Liver (tissue), 9 donors: ENCODE measurements around the gene ZSWIM1. TPM values are rescaled to one million over a fixed set of nuclear protein-coding genes. Genes with fewer than 3 reads are reported as not detected.
"Not testable (repeated sequence)": the region's sequence is repeated elsewhere in the genome, so short reads cannot be mapped to it uniquely, and the experiment has no call there.

Experiments
- DNase-seq: peaks from one replicate; pipeline ENCODE4 v3.0.0-alpha.2; 2017; ENCODE audit warnings: low spot score
- H3K27ac ChIP-seq, 2 donors: one replicate each; pipeline ENCODE4 v1.7.0; 2013; ENCODE audit warnings: inconsistent platforms in 2 of 2, low read length in 2 of 2, control low read depth in 1 of 2, low read depth in 1 of 2, mild to moderate bottlenecking in 1 of 2
- H3K27me3 ChIP-seq, 4 donors: one replicate each; pipeline versions ENCODE4 v1.6.1 to v1.7.0; 2013; ENCODE audit warnings: low read length in 3 of 4, inconsistent platforms in 1 of 4, mild to moderate bottlenecking in 1 of 4, moderate library complexity in 1 of 4; ENCODE audit not compliant: control insufficient read depth in 4 of 4, insufficient read depth in 4 of 4
- H3K36me3 ChIP-seq, 4 donors: one replicate each; pipeline versions ENCODE4 v1.6.1 to v1.7.0; 2013; ENCODE audit warnings: low read length in 3 of 4, mild to moderate bottlenecking in 3 of 4, low read depth in 1 of 4, moderate library complexity in 1 of 4; ENCODE audit not compliant: control insufficient read depth in 4 of 4, insufficient read depth in 3 of 4
- H3K4me1 ChIP-seq, 4 donors: one replicate each; pipeline versions ENCODE4 v1.6.1 to v1.7.0; 2013; ENCODE audit warnings: low read length in 3 of 4, mild to moderate bottlenecking in 3 of 4, moderate library complexity in 1 of 4; ENCODE audit not compliant: control insufficient read depth in 4 of 4, insufficient read depth in 4 of 4
- H3K4me3 ChIP-seq, 3 donors: one replicate each; pipeline versions ENCODE4 v1.6.1 to v1.7.0; 2013; ENCODE audit warnings: low read length in 3 of 3, control low read depth in 1 of 3, low read depth in 1 of 3, mild to moderate bottlenecking in 1 of 3
- H3K9ac ChIP-seq, 2 donors: one replicate each; pipeline ENCODE4 v1.7.0; 2013; ENCODE audit warnings: low read length in 2 of 2, mild to moderate bottlenecking in 2 of 2, moderate library complexity in 2 of 2, control low read depth in 1 of 2, low read depth in 1 of 2
- H3K9me3 ChIP-seq, 4 donors: one replicate each; pipeline versions ENCODE4 v1.6.1 to v1.7.0; 2013; ENCODE audit warnings: low read length in 3 of 4; ENCODE audit not compliant: control insufficient read depth in 4 of 4
- ATF3 ChIP-seq: IDR thresholded peaks from 2 replicates; pipeline ENCODE4 v1.6.1; 2016; ENCODE audit warnings: antibody characterized with exemption
- CTCF ChIP-seq: fragments of 150-350 bp; IDR thresholded peaks from 2 replicates; pipeline ENCODE4 v1.5.1; 2017; ENCODE audit warnings: improper control_type of control experiment, low read depth, low read length; ENCODE audit not compliant: missing input control
- EGR1 ChIP-seq, 2 donors: IDR thresholded peaks; 2 replicates each; pipeline ENCODE4 v1.6.1; 2016 to 2018; ENCODE audit warnings: antibody characterized with exemption in 2 of 2, low read depth in 2 of 2
- FOXA1 ChIP-seq: IDR thresholded peaks from 2 replicates; pipeline ENCODE4 v1.6.1; 2016; ENCODE audit warnings: antibody characterized with exemption
- FOXA2 ChIP-seq: IDR thresholded peaks from 2 replicates; pipeline ENCODE4 v1.6.1; 2016; ENCODE audit warnings: antibody characterized with exemption
- GABPA ChIP-seq, 2 donors: IDR thresholded peaks in 1 of 2; conservative IDR thresholded peaks in 1 of 2; 2 replicates each; pipeline ENCODE4 v1.6.1; 2016; ENCODE audit warnings: antibody characterized with exemption in 2 of 2, mild to moderate bottlenecking in 1 of 2, moderate library complexity in 1 of 2
- HNF4A ChIP-seq, 2 donors: conservative IDR thresholded peaks; 2 replicates each; pipeline ENCODE4 v1.6.1; 2016; ENCODE audit warnings: antibody characterized with exemption in 2 of 2, mild to moderate bottlenecking in 2 of 2
- HNF4G ChIP-seq: IDR thresholded peaks from 2 replicates; pipeline ENCODE4 v1.6.1; 2016; ENCODE audit warnings: antibody characterized with exemption
- JUND ChIP-seq, 2 donors: IDR thresholded peaks; 2 replicates each; pipeline ENCODE4 v1.6.1; 2016; ENCODE audit warnings: antibody characterized with exemption in 2 of 2
- NR2F2 ChIP-seq: IDR thresholded peaks from 2 replicates; pipeline ENCODE4 v1.6.1; 2016; ENCODE audit warnings: antibody characterized with exemption
- RAD21 ChIP-seq, 2 donors: IDR thresholded peaks; 2 replicates each; pipeline ENCODE4 v1.6.1; 2016; ENCODE audit warnings: antibody characterized with exemption in 2 of 2, mild to moderate bottlenecking in 2 of 2
- REST ChIP-seq: IDR thresholded peaks from 2 replicates; pipeline ENCODE4 v1.6.1; 2016; ENCODE audit warnings: antibody characterized with exemption, mild to moderate bottlenecking
- RXRA ChIP-seq, 2 donors: IDR thresholded peaks; 2 replicates each; pipeline ENCODE4 v1.6.1; 2017 to 2018; ENCODE audit warnings: antibody characterized with exemption in 2 of 2, mild to moderate bottlenecking in 1 of 2
- SP1 ChIP-seq: IDR thresholded peaks from 2 replicates; pipeline ENCODE4 v1.6.1; 2018; ENCODE audit warnings: antibody characterized with exemption, mild to moderate bottlenecking
- ZBTB33 ChIP-seq: IDR thresholded peaks from 2 replicates; pipeline ENCODE4 v1.6.1; 2016; ENCODE audit warnings: antibody characterized with exemption
- WGBS: extraction: QIAGEN DNeasy Blood & Tissue Kit; methylation state at CpG from one replicate; pipeline ENCODE4 v1.1.7; 2013; 5-methylcytosine and 5-hydroxymethylcytosine counted together
- polyA plus RNA-seq, 2 donors: library from polyadenylated mRNA; stranded (reverse) in 1 of 2; unstranded in 1 of 2; fragments of 200-250 nt in 1 of 2; fragments of >200 nt in 1 of 2; fragmentation: Nextera tagmentation in 1 of 2; extraction: Ambion mirVana in 1 of 2; gene quantifications; one replicate each; pipeline versions ENCODE4 v1.2.1 to v1.2.3, GENCODE V29; 2013 to 2015
- total RNA-seq, 2 donors: library from RNA; depleted of rRNA; stranded (reverse); fragments of >200 nt; gene quantifications; one replicate each; pipeline ENCODE4 v1.2.3, GENCODE V29; 2014
- donor health status: healthy.
- donor health status: healthy.
- donor health status: healthy.
- donor health status: healthy.
- donor health status: healthy.

The ZSWIM1 gene
- total and polyA plus RNA-seq, 4 donors = 2.1 to 5.0 (median 2.3) TPM

- TF ChIP-seq CTCF (no peak), JUND (IDR thresholded peaks at IDR 0.05) (no peak), SP1 (no peak), FOXA2 (no peak), ZBTB33 (no peak), HNF4A (conservative IDR thresholded peaks at IDR 0.05) (no peak)
Observed at GRCh38 chr20:45898285-45898684, 17.3 kb downstream of the ZSWIM1 start (continued).

- 90% methylated on average over 13 of the region's 13 CpGs for WGBS
- no peak for TF ChIP-seq ZBTB33
- no peak for TF ChIP-seq RXRA (IDR thresholded peaks at IDR 0.05)
- no peak for TF ChIP-seq ATF3
- no peak for TF ChIP-seq NR2F2
- TF ChIP-seq RAD21 (IDR thresholded peaks at IDR 0.05) = no peak
- no peak for TF ChIP-seq HNF4A (conservative IDR thresholded peaks at IDR 0.05)
- TF ChIP-seq HNF4G = no peak
- TF ChIP-seq REST = no peak
- TF ChIP-seq CTCF = no peak
- TF ChIP-seq EGR1 (IDR thresholded peaks at IDR 0.05; ENCODE audit: low read depth in 2 of 2) = no peak
- TF ChIP-seq FOXA2 = no peak
- no peak for TF ChIP-seq FOXA1
- TF ChIP-seq GABPA (IDR thresholded peaks at IDR 0.05 in 1 of 2, conservative IDR thresholded peaks at IDR 0.05 in 1 of 2) = no peak
- Histone ChIP-seq H3K36me3 (peaks cover 15 to 42% (median 18%) of the 10 kb centered on the region in 4 donors), H3K27me3 (no peaks in the 10 kb centered on the region), H3K4me1 (no peaks in the 10 kb centered on the region), H3K9me3 (no peaks in the 10 kb centered on the region), H3K4me3 (no peak overlapping the region), H3K9ac (no peak overlapping the region), H3K27ac (no peak overlapping the region)
- no peak for DNase-seq
Observed at GRCh38 chr20:45899046-45899835, 18.2 kb downstream of the ZSWIM1 start.

GRCh38 chr20:45901332-45901731 lies 20.3 kb downstream of the ZSWIM1 start:
- H3K9ac ChIP-seq, DNase-seq, H3K4me3 ChIP-seq, H3K27me3 ChIP-seq, H3K9me3 ChIP-seq, H3K4me1 ChIP-seq, H3K27ac ChIP-seq: not testable (repeated sequence)
- 75% methylated on average over 6 of the region's 6 CpGs for WGBS
- H3K36me3 ChIP-seq = peaks cover 10 to 28% (median 13%) of the 10 kb centered on the region in 4 donors
